ENCODE measurements around the gene ARL14EPL. TPM values are rescaled to one million over a fixed set of nuclear protein-coding genes. Genes with fewer than 3 reads are reported as not detected.

The ARL14EPL gene
- total RNA-seq, 6 donors from 2014 or later: not detected

- TF ChIP-seq, protein P1, sequence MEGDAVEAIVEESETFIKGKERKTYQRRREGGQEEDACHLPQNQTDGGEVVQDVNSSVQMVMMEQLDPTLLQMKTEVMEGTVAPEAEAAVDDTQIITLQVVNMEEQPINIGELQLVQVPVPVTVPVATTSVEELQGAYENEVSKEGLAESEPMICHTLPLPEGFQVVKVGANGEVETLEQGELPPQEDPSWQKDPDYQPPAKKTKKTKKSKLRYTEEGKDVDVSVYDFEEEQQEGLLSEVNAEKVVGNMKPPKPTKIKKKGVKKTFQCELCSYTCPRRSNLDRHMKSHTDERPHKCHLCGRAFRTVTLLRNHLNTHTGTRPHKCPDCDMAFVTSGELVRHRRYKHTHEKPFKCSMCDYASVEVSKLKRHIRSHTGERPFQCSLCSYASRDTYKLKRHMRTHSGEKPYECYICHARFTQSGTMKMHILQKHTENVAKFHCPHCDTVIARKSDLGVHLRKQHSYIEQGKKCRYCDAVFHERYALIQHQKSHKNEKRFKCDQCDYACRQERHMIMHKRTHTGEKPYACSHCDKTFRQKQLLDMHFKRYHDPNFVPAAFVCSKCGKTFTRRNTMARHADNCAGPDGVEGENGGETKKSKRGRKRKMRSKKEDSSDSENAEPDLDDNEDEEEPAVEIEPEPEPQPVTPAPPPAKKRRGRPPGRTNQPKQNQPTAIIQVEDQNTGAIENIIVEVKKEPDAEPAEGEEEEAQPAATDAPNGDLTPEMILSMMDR (IDR thresholded peaks at IDR 0.05): no peak
- TF ChIP-seq POLR2A (IDR thresholded peaks at IDR 0.05) (no peak), EP300 (IDR thresholded peaks at IDR 0.05) (no peak), POLR2AphosphoS5 (IDR thresholded peaks at IDR 0.05) (no peak)
- Histone ChIP-seq H3K4me1 (no peaks in the 10 kb centered on the region), H3K9me3 (no peaks in the 10 kb centered on the region), H3K36me3 (no peaks in the 10 kb centered on the region), H3K27me3 (no peaks in the 10 kb centered on the region), H3K27ac (no peak overlapping the region), H3K4me3 (no peak overlapping the region)
- ATAC-seq (ENCODE audit: low FRiP score in 2 of 2) (no peak), DNase-seq (no peak)
These were observed 18.3 kb upstream of the ARL14EPL start for GRCh38 chr5:116013936-116014335.

DNA sequence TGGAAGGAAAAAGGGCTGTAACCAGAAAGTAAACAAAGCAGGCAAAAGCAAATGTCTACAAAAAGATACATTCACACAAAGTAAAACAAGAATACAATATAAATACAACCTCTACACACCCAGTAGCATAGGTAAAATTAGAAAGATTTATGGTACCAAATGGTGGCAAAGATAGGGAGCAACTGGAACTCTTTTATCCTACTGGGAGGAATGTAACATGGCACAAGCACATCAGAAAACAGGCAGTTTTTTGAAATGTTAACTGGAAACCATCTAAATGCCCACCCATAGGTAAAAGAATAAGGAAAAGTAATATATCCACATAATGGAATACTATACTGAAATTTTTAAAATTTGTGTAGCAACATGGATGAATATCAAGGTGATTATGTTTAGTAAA, 8.7 kb upstream of the ARL14EPL start:
- H3K4me1 ChIP-seq: no peaks in the 10 kb centered on the region
- no peak for DNase-seq
- TF ChIP-seq POLR2AphosphoS5 (IDR thresholded peaks at IDR 0.05) (no peak), EP300 (IDR thresholded peaks at IDR 0.05) (no peak), POLR2A (IDR thresholded peaks at IDR 0.05) (no peak)
- TF ChIP-seq, protein P1 (IDR thresholded peaks at IDR 0.05): no peak
- no peaks in the 10 kb centered on the region for H3K9me3 ChIP-seq
- no peak for ATAC-seq (ENCODE audit: low FRiP score in 2 of 2)
- H3K4me3 ChIP-seq: no peak overlapping the region
- H3K36me3 ChIP-seq: no peaks in the 10 kb centered on the region
- no peak overlapping the region for H3K27ac ChIP-seq
- H3K27me3 ChIP-seq: no peaks in the 10 kb centered on the region

DNA sequence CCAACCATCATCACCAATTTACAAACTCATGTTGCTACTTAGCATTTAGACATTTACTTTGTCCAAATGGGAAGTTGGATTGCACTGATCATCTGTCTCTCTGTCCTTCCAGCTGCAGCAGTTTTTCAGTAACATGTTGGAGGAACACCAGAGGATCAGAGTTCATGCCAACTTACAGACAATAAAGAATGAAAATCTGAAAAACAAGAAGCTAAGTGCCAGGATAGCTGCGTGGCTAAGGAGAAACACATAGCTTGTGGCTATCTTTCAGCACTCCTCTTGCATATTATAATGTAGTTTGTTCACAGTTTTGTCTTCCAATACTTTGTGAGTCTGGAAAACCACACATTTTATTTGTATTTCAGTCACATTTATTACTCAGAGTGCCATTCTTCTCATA, 6.4 kb upstream of the ARL14EPL start:
- no peak for ATAC-seq (ENCODE audit: low FRiP score in 2 of 2)
- Histone ChIP-seq H3K27me3 (no peaks in the 10 kb centered on the region), H3K9me3 (no peaks in the 10 kb centered on the region), H3K27ac (no peak overlapping the region), H3K4me1 (no peaks in the 10 kb centered on the region), H3K4me3 (no peak overlapping the region), H3K36me3 (no peaks in the 10 kb centered on the region)
- TF ChIP-seq EP300 (IDR thresholded peaks at IDR 0.05) (no peak), POLR2A (IDR thresholded peaks at IDR 0.05) (no peak), POLR2AphosphoS5 (IDR thresholded peaks at IDR 0.05) (no peak)
- TF ChIP-seq, protein P1 (IDR thresholded peaks at IDR 0.05): no peak
- DNase-seq: no peak
- WGBS, 2 donors: 86 to 87% methylated on average over 1 of the region's 1 CpG

GRCh38 chr5:116032991-116033390, 719 bp downstream of the ARL14EPL start:
- ATAC-seq (ENCODE audit: low FRiP score in 2 of 2): no peak

GRCh38 chr5:116035123-116035522, 2.9 kb downstream of the ARL14EPL start:
- Histone ChIP-seq H3K36me3 (no peaks in the 10 kb centered on the region), H3K27ac (no peak overlapping the region), H3K4me1 (no peaks in the 10 kb centered on the region), H3K9me3 (no peaks in the 10 kb centered on the region), H3K27me3 (no peaks in the 10 kb centered on the region), H3K4me3 (no peak overlapping the region)
- no peak for DNase-seq
- ATAC-seq (ENCODE audit: low FRiP score in 2 of 2): no peak
- TF ChIP-seq, protein P1 (IDR thresholded peaks at IDR 0.05): no peak
- TF ChIP-seq EP300 (IDR thresholded peaks at IDR 0.05) (no peak), POLR2A (IDR thresholded peaks at IDR 0.05) (no peak), POLR2AphosphoS5 (IDR thresholded peaks at IDR 0.05) (no peak)
- WGBS, 2 donors: 70 to 84% methylated on average over 5 of the region's 5 CpGs

More at GRCh38 chr5:116032991-116033390, 719 bp downstream of the ARL14EPL start:
- H3K9me3 ChIP-seq: no peaks in the 10 kb centered on the region
- H3K4me3 ChIP-seq: no peak overlapping the region
- no peaks in the 10 kb centered on the region for H3K36me3 ChIP-seq
- no peak overlapping the region for H3K27ac ChIP-seq
- no peak for TF ChIP-seq POLR2AphosphoS5 (IDR thresholded peaks at IDR 0.05)
- TF ChIP-seq, protein P1 (IDR thresholded peaks at IDR 0.05): no peak
- TF ChIP-seq POLR2A (IDR thresholded peaks at IDR 0.05): no peak
- no peak for TF ChIP-seq EP300 (IDR thresholded peaks at IDR 0.05)
- DNase-seq: no peak
- no peaks in the 10 kb centered on the region for H3K27me3 ChIP-seq
- no peaks in the 10 kb centered on the region for H3K4me1 ChIP-seq
- 72 to 82% methylated on average over 3 of the region's 3 CpGs for WGBS, 2 donors

Data from upper lobe of left lung (tissue), 6 donors.